H1 (cell line): ENCODE data around the gene TMEM176B. TPM values are rescaled to one million over a fixed set of nuclear protein-coding genes. Genes with fewer than 3 reads are reported as not detected.

ENCODE experiments used
- CTCF ChIA-PET: fragments of 300-600 bp; sonication (Branson Sonifier 250); formaldehyde crosslinking; loops from one replicate; lab custom pipeline; 2021; ENCODE audit not compliant: partially characterized antibody; lab: Charles Lee
- POLR2A ChIA-PET: fragments of 300-600 bp; sonication (Branson Sonifier 250); formaldehyde crosslinking; loops from one replicate; lab custom pipeline; 2021; ENCODE audit warnings: inconsistent platforms; ENCODE audit not compliant: partially characterized antibody; lab: Charles Lee
- DNase-seq, 2 experiments: peaks; one replicate each; pipeline versions ENCODE4 v3.0.0 to v3.0.0-alpha.2; 2010 to 2022; ENCODE audit warnings: low spot score in 2 of 2, low read depth in 1 of 2, mixed read lengths in 1 of 2
- FAIRE-seq: peaks from 2 replicates; lab custom pipeline; 2011; peaks lifted over from hg19 to GRCh38; lab: Jason Lieb, UNC
- H2AFZ ChIP-seq: 2 replicates; pipeline ENCODE4 v1.8.1; 2012; ENCODE audit warnings: low read length, inconsistent platforms
- H2AK5ac ChIP-seq: 2 replicates; pipeline ENCODE4 v1.6.1; 2013; ENCODE audit warnings: low read depth, low read length
- H2BK120ac ChIP-seq: replicated peaks from 2 replicates; pipeline ENCODE3; 2013; ENCODE audit warnings: low read depth, low read length, inconsistent platforms
- H2BK12ac ChIP-seq: 2 replicates; pipeline ENCODE4 v1.6.1; 2013; ENCODE audit warnings: low read depth, low read length
- H2BK15ac ChIP-seq: 2 replicates; pipeline ENCODE4 v1.6.1; 2013; ENCODE audit warnings: low read length
- H2BK20ac ChIP-seq: 2 replicates; pipeline ENCODE4 v1.6.1; 2013; ENCODE audit warnings: low read length
- H2BK5ac ChIP-seq: 2 replicates; pipeline ENCODE4 v1.6.1; 2013; ENCODE audit warnings: low read depth, low read length
- H3K14ac ChIP-seq: 2 replicates; pipeline ENCODE4 v1.6.1; 2013; ENCODE audit warnings: inconsistent platforms; ENCODE audit not compliant: insufficient read length
- H3K18ac ChIP-seq: 2 replicates; pipeline ENCODE4 v1.6.1; 2013; ENCODE audit warnings: low read length; ENCODE audit errors: extremely low read depth
- H3K23ac ChIP-seq: 2 replicates; pipeline ENCODE4 v1.6.1; 2013; ENCODE audit warnings: inconsistent platforms; ENCODE audit not compliant: insufficient read length
- H3K23me2 ChIP-seq: 2 replicates; pipeline ENCODE4 v1.6.1; 2013; ENCODE audit warnings: low read depth, low read length
- H3K27ac ChIP-seq: 2 replicates; pipeline ENCODE4 v1.6.1; 2011; ENCODE audit warnings: low read depth, low read length, inconsistent platforms
- H3K27me3 ChIP-seq, 4 experiments: replicated peaks in 1 of 4; 1 replicate in 1 of 4; 2 replicates in 3 of 4; pipeline versions ENCODE4 v1.6.1 to v1.8.1; 2011 to 2013; ENCODE audit warnings: low read length in 3 of 4, mild to moderate bottlenecking in 3 of 4, inconsistent platforms in 2 of 4, mixed read lengths in 2 of 4, moderate library complexity in 1 of 4; ENCODE audit not compliant: control insufficient read depth in 3 of 4, insufficient read depth in 3 of 4; ENCODE audit errors: extremely low read depth in 1 of 4
- H3K36me3 ChIP-seq, 4 experiments: 2 replicates each; pipeline versions ENCODE4 v1.6.1 to v1.8.1; 2011 to 2013; ENCODE audit warnings: mild to moderate bottlenecking in 4 of 4, low read length in 3 of 4, moderate library complexity in 2 of 4, control low read depth in 1 of 4, inconsistent platforms in 1 of 4; ENCODE audit not compliant: insufficient read depth in 4 of 4, control insufficient read depth in 2 of 4
- H3K4ac ChIP-seq: replicated peaks from 2 replicates; pipeline ENCODE3; 2013; ENCODE audit warnings: low read length, low read depth, mixed read lengths, inconsistent platforms; ENCODE audit not compliant: insufficient read length
- H3K4me1 ChIP-seq, 4 experiments: replicated peaks in 1 of 4; 1 replicate in 1 of 4; 2 replicates in 3 of 4; pipeline versions ENCODE4 v1.6.1 to v1.8.1; 2011 to 2013; ENCODE audit warnings: low read length in 3 of 4, inconsistent platforms in 2 of 4, mixed read lengths in 1 of 4; ENCODE audit not compliant: insufficient read depth in 4 of 4, control insufficient read depth in 3 of 4
- H3K4me2 ChIP-seq, 2 experiments: 2 replicates each; pipeline versions ENCODE4 v1.6.1 to v1.8.1; 2011 to 2013; ENCODE audit warnings: low read depth in 2 of 2, low read length in 2 of 2, control low read depth in 1 of 2, inconsistent platforms in 1 of 2, mild to moderate bottlenecking in 1 of 2; ENCODE audit not compliant: insufficient read depth in 1 of 2
- H3K4me3 ChIP-seq, 4 experiments: fragments of 200-600, 300-600 bp in 1 of 4; sonication (generic), shearing (Covaris generic), sonication (Bioruptor Twin) in 1 of 4; 2 replicates each; pipeline versions ENCODE4 v1.5.1 to v1.8.1; 2011 to 2016; ENCODE audit warnings: low read length in 4 of 4, low read depth in 3 of 4, control low read depth in 2 of 4, inconsistent platforms in 2 of 4, mild to moderate bottlenecking in 2 of 4, mixed read lengths in 1 of 4, moderate library complexity in 1 of 4; ENCODE audit not compliant: insufficient read depth in 2 of 4; ENCODE audit errors: extremely low read depth in 1 of 4
- H3K56ac ChIP-seq: replicated peaks from 2 replicates; pipeline ENCODE3; 2013; ENCODE audit warnings: low read depth, mild to moderate bottlenecking, mixed read lengths, low read length, inconsistent platforms; ENCODE audit not compliant: insufficient read length
- H3K79me1 ChIP-seq: 2 replicates; pipeline ENCODE4 v1.6.1; 2013; ENCODE audit warnings: low read depth, low read length, control low read depth
- H3K79me2 ChIP-seq, 2 experiments: 2 replicates each; pipeline versions ENCODE4 v1.6.1 to v1.8.1; 2012 to 2013; ENCODE audit warnings: low read length in 2 of 2, mild to moderate bottlenecking in 2 of 2, inconsistent platforms in 1 of 2; ENCODE audit not compliant: insufficient read depth in 2 of 2, control insufficient read depth in 1 of 2
- H3K9ac ChIP-seq, 4 experiments: replicated peaks in 1 of 4; 1 replicate in 1 of 4; 2 replicates in 3 of 4; pipeline versions ENCODE4 v1.6.1 to v1.8.1; 2011 to 2013; ENCODE audit warnings: low read depth in 3 of 4, low read length in 3 of 4, control low read depth in 2 of 4, mild to moderate bottlenecking in 2 of 4, moderate library complexity in 2 of 4, inconsistent platforms in 1 of 4; ENCODE audit errors: extremely low read depth in 1 of 4
- H3K9me3 ChIP-seq, 2 experiments: 2 replicates each; pipeline versions ENCODE4 v1.6.1 to v1.8.1; 2012 to 2013; ENCODE audit warnings: mild to moderate bottlenecking in 2 of 2, moderate library complexity in 2 of 2, control low read depth in 1 of 2, inconsistent platforms in 1 of 2, low read depth in 1 of 2, low read length in 1 of 2, mixed read lengths in 1 of 2; ENCODE audit not compliant: insufficient read depth in 2 of 2
- H4K20me1 ChIP-seq, 2 experiments: replicated peaks in 1 of 2; 2 replicates each; pipeline versions ENCODE3 to v1.8.1; 2011 to 2013; ENCODE audit warnings: inconsistent platforms in 2 of 2, low read length in 2 of 2, mild to moderate bottlenecking in 1 of 2; ENCODE audit not compliant: insufficient read depth in 2 of 2, control insufficient read depth in 1 of 2
- H4K5ac ChIP-seq: 2 replicates; pipeline ENCODE4 v1.6.1; 2013; ENCODE audit warnings: low read length, low read depth, mixed read lengths, inconsistent platforms; ENCODE audit not compliant: insufficient read length
- H4K8ac ChIP-seq: 2 replicates; pipeline ENCODE4 v1.8.0; 2013; ENCODE audit warnings: mild to moderate bottlenecking, moderate library complexity, low read length, inconsistent platforms; ENCODE audit not compliant: insufficient read depth; ENCODE audit errors: extremely low read depth
- H4K91ac ChIP-seq: replicated peaks from 2 replicates; pipeline ENCODE3; 2013; ENCODE audit warnings: low read length, mixed read lengths, inconsistent platforms; ENCODE audit not compliant: insufficient read length
- YY1 ChIP-seq: IDR thresholded peaks from 2 replicates; pipeline ENCODE4 v1.6.1; 2011; ENCODE audit warnings: low read depth, mild to moderate bottlenecking, low read length
- polyA plus RNA-seq, 7 experiments: library from polyadenylated mRNA; depleted of rRNA in 3 of 7; stranded (reverse) in 5 of 7; unstranded in 2 of 7; fragments of >200 nt in 5 of 7; fragments of 200-250 nt in 2 of 7; gene quantifications; 1 replicate in 5 of 7; 2 replicates in 1 of 7; 4 replicates in 1 of 7; pipeline versions ENCODE4 v1.2.1 to v1.2.3, GENCODE V29; 2011 to 2013; ENCODE audit warnings: missing spikeins in 2 of 7, mixed read lengths in 2 of 7
- total RNA-seq: library from RNA; stranded (reverse); fragmentation: NEBNext Ultra II Directional; extraction: Animal tissue kit (Norgen Biotek cat#: 25700); gene quantifications from 2 replicates; pipeline ENCODE4 v1.2.1, GENCODE V29; 2021

The TMEM176B gene
- total and polyA plus RNA-seq, 2 of the 8 experiments (the other 6 are each of a cell fraction or from before 2014, with no cell fraction given), result 1.2 to 2.1 TPM

GRCh38 chr7:150766334-150766709 is 33.8 kb downstream of the TMEM176B start:
- Histone ChIP-seq H3K79me2 (no peaks in the 10 kb centered on the region), H3K4ac (no peak overlapping the region), H4K20me1 (no peaks in the 10 kb centered on the region), H2AK5ac (no peak overlapping the region), H3K14ac (no peak overlapping the region), H3K4me1 (no peaks in the 10 kb centered on the region; a peak in 1 of 7 replicates), H2BK15ac (no peak overlapping the region), H4K8ac (no peak overlapping the region), H3K79me1 (no peaks in the 10 kb centered on the region), H2AFZ (no peak overlapping the region), H3K4me3 (no peak overlapping the region), H3K9me3 (no peaks in the 10 kb centered on the region), H2BK5ac (no peak overlapping the region), H3K36me3 (no peaks in the 10 kb centered on the region), H2BK120ac (no peak overlapping the region), H3K27me3 (no peaks in the 10 kb centered on the region), H2BK20ac (no peak overlapping the region), H3K18ac (no peak overlapping the region), H3K4me2 (no peak overlapping the region), H3K23me2 (no peaks in the 10 kb centered on the region), H3K9ac (no peak overlapping the region), H3K23ac (no peak overlapping the region), H4K5ac (no peak overlapping the region), H3K27ac (no peak overlapping the region), H4K91ac (no peak overlapping the region), H3K56ac (no peak overlapping the region), H2BK12ac (no peak overlapping the region)
- FAIRE-seq, result no peak
- ChIA-PET POLR2A (no interaction called here), CTCF (interaction anchor here (1.1 to 1.5 kb wide), 3 partner anchors 11 to 317 kb away, joined by 3 to 5 read pairs (median 4); no protein-coding TSS in a partner anchor)
- DNase-seq, result no peak
- no peak for TF ChIP-seq YY1
